ENCODE results near the gene CIDEC. TPM values are rescaled to one million over a fixed set of nuclear protein-coding genes. Genes with fewer than 3 reads are reported as not detected.
A peak's percentile ranks its signal among the peaks of the same experiment; 100 is the strongest.

CIDEC gene
- total RNA-seq, 1 experiment from 2014 or later: 1.9 TPM

GRCh38 chr3:9846231-9846630 is 33.8 kb downstream of the CIDEC start:
- no peaks in the 10 kb centered on the region for H3K9me3 Mint-ChIP-seq (ENCODE audit: unreplicated experiment)
- Histone ChIP-seq H3K36me3 (ENCODE audit: control insufficient read depth, insufficient read depth, low read length) (no peaks in the 10 kb centered on the region), H3K4me3 (ENCODE audit: low read depth, low read length) (no peak overlapping the region), H3K27me3 (replicated peaks; ENCODE audit: control insufficient read depth, insufficient read depth, low read length) (no peaks in the 10 kb centered on the region), H3K9me3 (no peaks in the 10 kb centered on the region), H3K4me1 (peaks cover 31% of the 10 kb centered on the region)
- H3K4me1 Mint-ChIP-seq (ENCODE audit: low read depth, unreplicated experiment): peaks cover 14% of the 10 kb centered on the region
- H3K36me3 Mint-ChIP-seq (ENCODE audit: insufficient read depth, unreplicated experiment): peaks cover 19% of the 10 kb centered on the region
- no peak for TF ChIP-seq CTCF (IDR thresholded peaks at IDR 0.05; ENCODE audit: insufficient read depth in 1 of 2, low read depth in 1 of 2, low read length in 1 of 2, severe bottlenecking in 1 of 2, unreplicated experiment in 1 of 2)
- no peaks in the 10 kb centered on the region for H3K27me3 Mint-ChIP-seq (ENCODE audit: insufficient read depth, unreplicated experiment)
- BruUV-seq (replicated peaks): no TSS peak
- intact Hi-C loops (cut with micrococcal nuclease; ENCODE audit: unreplicated experiment): no loop called here
- ChIA-PET POLR2A (interaction anchor here (0.5 kb wide), 1 partner anchor 86 kb away, joined by 9 read pairs; no protein-coding TSS in a partner anchor), CTCF (interaction anchor here (0.8 kb wide), 1 partner anchor 101 kb away, joined by 4 read pairs; no protein-coding TSS in a partner anchor)
- no peak for DNase-seq
- H3K27ac Mint-ChIP-seq (ENCODE audit: unreplicated experiment): no peak overlapping the region
- H3K4me3 Mint-ChIP-seq (ENCODE audit: unreplicated experiment): no peak overlapping the region

- Histone ChIP-seq H3K36me3 (ENCODE audit: control insufficient read depth, insufficient read depth, low read length) (no peaks in the 10 kb centered on the region), H3K9me3 (no peaks in the 10 kb centered on the region), H3K4me1 (peaks cover 20% of the 10 kb centered on the region), H3K27me3 (replicated peaks; ENCODE audit: control insufficient read depth, insufficient read depth, low read length) (no peaks in the 10 kb centered on the region), H3K4me3 (ENCODE audit: low read depth, low read length) (peak within 1 kb of the TSS; percentile 79)
- CTCF ChIA-PET: interaction anchor here (0.7 to 1.7 kb wide), 2 partner anchors 73 to 89 kb away, joined by 3 to 5 read pairs; partner anchors contain the start of gene IL17RC
- Mint-ChIP-seq H3K36me3 (ENCODE audit: insufficient read depth, unreplicated experiment) (peaks cover 25% of the 10 kb centered on the region), H3K4me3 (ENCODE audit: unreplicated experiment) (peak within 1 kb of the TSS; percentile 99), H3K27ac (ENCODE audit: unreplicated experiment) (peak within 1 kb of the TSS; percentile 94), H3K27me3 (ENCODE audit: insufficient read depth, unreplicated experiment) (no peaks in the 10 kb centered on the region), H3K4me1 (ENCODE audit: low read depth, unreplicated experiment) (peaks cover 14% of the 10 kb centered on the region), H3K9me3 (ENCODE audit: unreplicated experiment) (no peaks in the 10 kb centered on the region)
- POLR2A ChIA-PET: interaction anchor here (0.5 to 0.8 kb wide), 3 partner anchors 40 to 447 kb away, joined by 3 read pairs; no protein-coding TSS in a partner anchor
- intact Hi-C loops (cut with micrococcal nuclease; ENCODE audit: unreplicated experiment): loop anchor here (2.0 to 5.0 kb wide), 4 partner anchors 35 to 88 kb away; partner anchors contain the start of genes CRELD1 and IL17RC
- DNase-seq: peak; percentile 96 to 98
- no TSS peak for BruUV-seq (replicated peaks)
- no peak for TF ChIP-seq CTCF (IDR thresholded peaks at IDR 0.05; ENCODE audit: insufficient read depth in 1 of 2, low read depth in 1 of 2, low read length in 1 of 2, severe bottlenecking in 1 of 2, unreplicated experiment in 1 of 2)
Measured at GRCh38 chr3:9843715-9844438, 36.2 kb downstream of the CIDEC start, which contains the start of gene RPUSD3. TSS of gene RPUSD3 (minus strand) at chr3:9844008. CDS start at chr3:9843990, 18 bp downstream.

DNA sequence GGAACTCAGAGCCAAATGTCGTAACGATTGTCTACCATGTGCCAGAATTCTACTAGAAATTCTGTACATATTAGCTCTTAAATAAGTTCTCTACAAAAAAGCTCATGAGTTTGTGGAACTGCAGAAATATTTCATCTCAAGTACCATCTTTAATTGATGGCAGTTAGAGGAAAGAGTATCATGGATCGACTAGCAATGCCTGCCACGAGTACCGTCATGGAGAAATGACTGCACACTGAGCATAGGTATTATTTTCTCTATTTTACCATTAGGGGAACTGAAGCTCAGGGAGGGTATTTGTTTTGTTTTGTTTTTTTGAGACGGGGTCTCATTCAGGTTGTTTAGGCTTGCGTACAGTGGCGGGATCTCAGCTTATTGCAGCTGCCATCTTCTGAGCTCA is 39.0 kb downstream of the CIDEC start:
- Mint-ChIP-seq H3K27me3 (ENCODE audit: insufficient read depth, unreplicated experiment) (no peaks in the 10 kb centered on the region), H3K36me3 (ENCODE audit: insufficient read depth, unreplicated experiment) (peaks cover 33% of the 10 kb centered on the region), H3K4me3 (ENCODE audit: unreplicated experiment) (no peak overlapping the region), H3K4me1 (ENCODE audit: low read depth, unreplicated experiment) (peaks cover 8% of the 10 kb centered on the region), H3K9me3 (ENCODE audit: unreplicated experiment) (no peaks in the 10 kb centered on the region), H3K27ac (ENCODE audit: unreplicated experiment) (no peak overlapping the region)
- Histone ChIP-seq H3K9me3 (no peaks in the 10 kb centered on the region), H3K4me1 (0 out of 2 replicates have a peak, but pooled peaks cover 5% of the 10 kb centered on the region), H3K4me3 (ENCODE audit: low read depth, low read length) (no peak overlapping the region), H3K27me3 (replicated peaks; ENCODE audit: control insufficient read depth, insufficient read depth, low read length) (no peaks in the 10 kb centered on the region), H3K36me3 (ENCODE audit: control insufficient read depth, insufficient read depth, low read length) (peaks cover 1% of the 10 kb centered on the region; the same call in 1 of the 2 replicates)
- no TSS peak for BruUV-seq (replicated peaks)
- TF ChIP-seq CTCF (IDR thresholded peaks at IDR 0.05; ENCODE audit: insufficient read depth in 1 of 2, low read depth in 1 of 2, low read length in 1 of 2, severe bottlenecking in 1 of 2, unreplicated experiment in 1 of 2): no peak
- ChIA-PET CTCF (interaction anchor here (1.3 kb wide), 1 partner anchor 74 kb away, joined by 3 read pairs; no protein-coding TSS in a partner anchor), POLR2A (no interaction called here)
- intact Hi-C loops (cut with micrococcal nuclease; ENCODE audit: unreplicated experiment): loop anchor here (5.0 kb wide), 3 partner anchors 56 to 91 kb away; partner anchors contain the start of genes CRELD1 and IL17RC
- DNase-seq: no peak
